NCI-H2196 (cell line): ENCODE measurements around the gene AHI1.

Experiments used
- DNase-seq: peaks from one replicate; lab custom pipeline; 2025; ENCODE audit not compliant: unreplicated experiment; lab: John Stamatoyannopoulos, UW

The AHI1 gene

GRCh38 chr6:135334169-135334568, 163.4 kb downstream of the AHI1 start:
- DNase-seq = no peak

DNA sequence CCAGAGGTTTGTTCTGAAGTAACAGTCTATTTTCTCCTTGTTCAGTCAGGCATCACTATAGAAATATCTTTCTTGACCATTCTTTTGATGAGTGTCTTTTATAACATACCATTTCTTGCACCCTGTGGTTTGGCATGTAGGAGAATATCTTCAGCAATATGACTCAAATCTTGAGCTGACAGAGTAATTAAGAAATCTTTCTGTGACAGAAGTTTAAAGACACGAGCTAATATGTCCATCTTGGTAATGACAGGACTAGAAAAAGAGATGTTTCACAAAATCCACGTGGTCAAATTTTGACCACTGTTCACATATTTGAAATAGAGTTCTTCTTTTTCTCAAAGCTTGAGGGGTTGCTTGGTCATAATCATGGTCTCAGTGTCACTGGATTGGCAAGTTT, 166.5 kb downstream of the AHI1 start:
- no peak for DNase-seq

- no peak for DNase-seq
Observed at GRCh38 chr6:135329851-135330803, 167.4 kb downstream of the AHI1 start.

- DNase-seq = no peak
Observed at GRCh38 chr6:135328136-135328535, 169.4 kb downstream of the AHI1 start.

- no peak for DNase-seq
Observed at GRCh38 chr6:135325624-135326424, 171.7 kb downstream of the AHI1 start.

DNA sequence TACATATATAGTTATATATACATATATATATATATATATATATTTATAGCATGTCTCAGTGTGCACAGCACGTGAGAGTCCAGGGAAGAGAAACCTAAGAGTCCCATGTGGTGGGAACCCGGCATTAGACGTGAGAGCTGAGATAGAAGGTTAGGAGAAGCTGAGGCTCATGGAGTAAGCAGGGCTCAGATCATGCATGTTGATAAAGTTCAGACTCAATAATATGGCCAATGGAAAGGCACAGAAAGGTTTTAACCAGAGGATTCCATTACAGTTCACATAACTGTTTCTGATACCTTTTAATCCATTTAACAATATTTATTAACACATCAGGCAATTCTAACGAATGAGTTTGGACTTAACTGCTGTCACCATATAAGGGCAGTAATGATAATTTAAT, 173.0 kb downstream of the AHI1 start:
- DNase-seq = no peak

GRCh38 chr6:135323979-135324378, 173.6 kb downstream of the AHI1 start:
- DNase-seq = no peak

DNA sequence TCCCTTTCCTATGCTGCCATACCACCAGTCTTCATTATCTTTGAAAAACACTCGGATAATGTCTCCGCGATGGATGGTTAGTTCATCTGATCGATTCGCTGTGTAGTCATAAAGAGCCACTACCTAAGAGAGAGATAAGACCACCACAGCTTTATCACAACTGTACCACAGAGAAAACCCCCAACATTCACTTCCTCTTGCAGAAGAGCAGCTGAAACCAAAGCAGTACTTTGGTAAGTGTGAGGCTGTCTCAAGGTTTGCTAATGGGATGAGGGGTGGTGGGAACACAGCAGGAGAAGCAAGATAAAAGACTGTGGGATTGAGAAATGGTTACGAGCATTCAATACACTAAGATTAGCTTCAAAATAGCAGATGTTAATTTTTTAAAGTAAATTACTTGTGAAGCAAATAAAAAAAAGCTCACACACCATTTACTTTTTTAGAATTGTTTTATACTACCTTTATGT, 174.3 kb downstream of the AHI1 start:
- no peak for DNase-seq

DNA sequence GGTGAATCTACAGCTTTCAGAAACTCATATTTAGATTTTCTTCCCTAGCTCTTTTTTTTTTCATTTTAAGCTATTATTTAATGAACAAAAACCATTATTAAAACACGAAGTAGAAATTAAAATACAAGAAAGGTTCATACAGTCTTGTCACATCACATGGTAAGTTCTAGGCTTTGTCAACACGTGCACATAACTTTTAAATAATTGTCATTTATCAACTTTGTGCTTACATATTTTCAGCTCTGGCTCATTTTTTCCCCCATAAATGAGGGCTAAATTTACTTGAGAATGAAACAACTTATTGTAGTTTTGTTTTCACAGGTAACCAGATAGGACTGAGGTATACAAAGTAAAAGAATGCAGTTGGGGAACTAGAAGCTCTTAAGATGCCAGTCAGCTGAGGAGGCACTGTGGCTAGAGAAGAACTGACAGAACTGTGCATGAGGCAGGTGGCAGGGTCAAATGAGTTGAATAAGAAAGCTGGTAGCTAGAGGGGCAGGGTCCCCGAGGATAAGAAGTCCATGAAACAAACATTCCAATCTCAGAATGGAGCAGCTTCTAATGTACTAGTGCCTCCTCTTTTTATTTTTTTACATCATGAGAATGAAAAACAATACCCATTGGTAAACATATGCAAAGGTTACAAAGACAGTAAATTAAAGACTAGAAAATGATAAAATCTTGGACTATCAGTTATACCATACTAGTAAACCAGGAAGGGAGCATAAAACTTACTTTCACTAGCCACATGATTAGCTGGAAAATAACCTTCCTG, 174.9 kb downstream of the AHI1 start:
- no peak for DNase-seq

DNA sequence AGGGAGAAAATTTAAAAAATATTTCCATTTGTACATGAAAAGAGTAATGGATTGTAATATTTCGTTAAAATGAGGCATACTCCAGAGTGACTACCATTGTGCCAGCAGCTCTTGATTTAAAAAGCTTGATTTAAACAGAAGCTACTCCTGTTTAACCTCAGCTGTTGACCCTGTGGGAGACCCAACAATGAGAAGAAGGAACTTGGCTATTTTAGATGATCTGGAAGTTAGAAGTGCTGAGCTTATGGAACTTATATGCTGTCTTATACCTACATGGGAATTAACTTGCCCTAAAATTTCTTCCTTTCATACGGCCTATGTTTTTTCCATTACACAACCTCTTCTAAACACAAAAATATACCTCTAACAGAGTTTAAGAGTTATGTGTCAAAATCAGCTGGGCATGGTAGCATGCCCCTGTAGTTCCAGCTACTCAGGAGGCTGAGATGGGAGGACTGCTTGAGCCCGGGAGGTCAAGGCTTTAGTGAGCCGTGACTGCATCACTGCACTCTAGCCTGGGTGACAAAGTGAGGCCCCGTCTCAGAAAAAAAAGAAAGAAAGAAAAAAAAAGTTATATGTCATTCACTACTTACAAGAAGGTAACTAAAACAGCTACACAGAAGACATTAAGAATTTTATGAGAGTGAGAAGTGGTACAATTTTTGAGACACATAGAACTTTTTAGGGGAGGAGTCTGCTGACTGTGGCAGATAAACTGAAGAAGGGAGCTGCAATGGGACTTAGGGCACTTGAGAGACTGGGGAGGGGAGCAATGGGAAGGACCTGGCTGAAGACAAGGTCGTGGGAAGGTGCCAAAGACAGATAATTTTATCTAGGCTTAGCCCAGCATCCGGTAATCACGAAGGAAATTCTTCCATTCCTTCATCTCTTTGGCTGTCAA, 176.6 kb downstream of the AHI1 start:
- DNase-seq = no peak

- DNase-seq = no peak
Observed at GRCh38 chr6:135319819-135320218, 177.7 kb downstream of the AHI1 start.

DNA sequence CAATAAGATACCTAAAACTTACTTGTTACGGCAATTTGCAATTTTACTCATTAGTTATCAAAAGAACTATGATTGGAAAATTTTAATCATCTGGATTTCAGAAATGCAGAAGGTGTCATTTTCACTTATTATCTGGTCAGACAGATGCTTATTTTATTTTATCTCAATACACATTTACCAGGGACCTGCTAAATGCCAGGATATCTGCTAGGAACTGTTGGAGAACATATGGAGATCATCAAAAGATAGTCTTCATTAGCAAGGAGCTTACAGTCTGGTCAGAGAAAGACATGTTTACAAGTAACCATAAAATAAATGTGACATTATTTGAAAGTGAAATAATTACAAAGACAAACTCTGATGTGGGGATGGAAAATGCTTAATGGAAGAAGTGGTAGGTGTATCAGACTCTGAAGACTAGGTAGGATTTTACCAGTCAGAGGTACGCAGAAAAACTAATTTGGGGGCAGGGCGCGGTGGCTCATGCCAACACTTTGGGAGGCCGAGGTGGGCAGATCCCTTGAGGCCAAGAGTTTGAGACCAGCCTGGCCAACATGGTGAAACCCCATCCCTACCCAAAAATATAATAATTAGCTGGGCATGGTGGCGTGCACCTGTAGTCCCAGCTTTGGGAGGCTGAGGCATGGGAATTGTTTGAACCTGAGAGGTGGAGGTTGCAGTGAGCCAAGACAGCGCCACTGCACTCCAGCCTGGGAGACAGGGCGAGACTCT, 178.6 kb downstream of the AHI1 start:
- DNase-seq = no peak

GRCh38 chr6:135314543-135314942, 183.0 kb downstream of the AHI1 start:
- DNase-seq = peak; percentile 22

DNA sequence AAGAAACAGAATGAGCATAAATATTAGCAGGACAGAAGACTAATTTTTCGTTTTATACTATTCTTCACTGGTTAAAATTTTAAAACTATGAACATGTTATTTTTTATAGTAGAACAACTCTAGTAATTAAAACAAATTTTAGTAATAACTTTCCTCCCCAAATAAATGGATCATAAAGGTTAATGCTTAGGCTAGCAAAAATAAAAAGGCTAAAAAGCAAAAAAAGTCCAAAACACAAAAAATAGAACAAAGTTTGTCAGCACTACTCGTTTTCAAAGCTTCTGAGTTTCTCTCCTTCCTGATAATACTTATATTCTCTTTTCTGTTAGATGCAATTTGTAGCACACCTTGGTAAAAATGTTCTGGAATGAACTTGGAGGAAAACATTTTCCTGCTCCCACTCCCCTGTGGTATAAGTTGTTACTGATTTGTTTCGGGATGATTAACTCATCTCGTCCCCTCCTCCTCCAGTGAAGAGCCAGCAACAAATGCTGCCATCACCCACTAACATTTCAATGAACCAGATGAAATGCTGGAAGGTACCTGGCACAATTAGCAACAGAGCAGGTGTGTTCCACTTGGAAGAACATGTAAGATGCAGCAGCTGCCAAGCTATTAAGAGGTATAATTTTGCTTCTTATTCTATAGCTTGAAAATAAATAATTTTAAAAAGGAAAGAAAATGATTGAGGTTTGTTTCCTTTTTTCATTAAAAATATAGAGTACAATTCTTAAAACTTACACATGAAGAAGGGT, 185.9 kb downstream of the AHI1 start:
- DNase-seq = peak; percentile 60

GRCh38 chr6:135310291-135310690, 187.2 kb downstream of the AHI1 start:
- no peak for DNase-seq

DNA sequence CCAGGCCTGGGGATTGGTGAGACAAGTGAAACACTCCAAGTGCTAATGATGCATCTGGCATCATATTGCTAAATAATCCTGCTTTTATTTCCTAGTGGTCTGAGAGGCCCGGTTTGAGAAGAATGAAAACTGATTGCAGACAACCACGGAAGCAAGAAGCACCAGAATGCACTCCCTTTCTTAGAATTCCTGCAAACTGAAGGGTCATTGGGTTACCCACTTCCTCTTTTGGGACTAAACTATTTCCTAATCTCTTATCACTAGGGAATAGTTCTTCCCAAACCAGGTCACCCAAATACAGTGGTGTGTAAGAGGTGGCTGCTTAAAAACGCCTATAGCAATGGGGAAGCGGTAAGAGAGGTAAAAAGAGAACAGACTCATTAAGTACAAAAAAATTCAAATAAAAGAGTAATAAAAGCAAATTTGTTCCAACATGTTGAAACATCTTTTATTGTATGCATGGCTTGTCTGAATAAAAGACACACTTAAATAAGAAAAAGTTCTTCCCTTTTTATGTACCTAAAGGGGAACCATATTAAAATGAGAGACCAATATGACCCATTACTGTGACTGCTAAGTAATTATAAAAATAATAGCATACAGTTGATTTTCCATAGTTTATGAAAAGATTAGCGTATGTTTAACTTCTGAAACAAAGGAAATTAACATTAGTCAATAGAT, 190.7 kb downstream of the AHI1 start:
- DNase-seq = no peak

GRCh38 chr6:135306166-135306565, 191.4 kb downstream of the AHI1 start:
- DNase-seq = no peak

DNA sequence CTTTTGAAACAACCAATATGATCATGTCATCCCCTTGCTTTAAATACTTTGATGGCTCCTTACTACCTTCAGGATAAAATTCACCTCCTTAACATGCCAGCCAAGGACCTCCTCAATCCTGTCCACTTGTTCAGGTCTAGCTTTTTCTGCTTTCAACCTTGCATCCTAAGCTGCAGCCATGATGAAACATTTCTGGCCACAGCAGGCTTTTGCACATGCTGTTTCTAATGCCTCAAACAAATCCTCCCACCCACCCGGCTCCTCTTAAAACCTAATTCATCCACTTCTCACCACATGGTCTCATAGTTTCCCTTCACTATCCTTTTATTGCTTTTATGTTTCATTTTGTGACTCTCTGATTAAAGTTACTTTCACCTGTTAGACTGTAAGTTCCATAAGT, 191.9 kb downstream of the AHI1 start:
- no peak for DNase-seq
